GM13977 (cell line): ENCODE measurements around the gene C8G.

ENCODE experiments used
- DNase-seq: peaks from one replicate; pipeline ENCODE4 v3.0.0; 2012; ENCODE audit warnings: low spot score
- in situ Hi-C: fragments of 300-500 bp; cut with MboI; formaldehyde crosslinking; loops from one replicate; pipeline ENCODE4 v1.12.0; 2022; ENCODE audit warnings: low sequenced_read_pairs, low pct_unique_long_range_greater_than_20kb, mixed read lengths, inconsistent platforms; ENCODE audit not compliant: unreplicated experiment
- TF ChIP-seq, protein P1 (sequence below): IDR thresholded peaks from 2 replicates; pipeline ENCODE4 v1.5.1; 2012; ENCODE audit warnings: mild to moderate bottlenecking, control low read depth; ENCODE audit not compliant: insufficient read depth; ENCODE audit errors: extremely low read depth, missing control alignments

Gene C8G

DNA sequence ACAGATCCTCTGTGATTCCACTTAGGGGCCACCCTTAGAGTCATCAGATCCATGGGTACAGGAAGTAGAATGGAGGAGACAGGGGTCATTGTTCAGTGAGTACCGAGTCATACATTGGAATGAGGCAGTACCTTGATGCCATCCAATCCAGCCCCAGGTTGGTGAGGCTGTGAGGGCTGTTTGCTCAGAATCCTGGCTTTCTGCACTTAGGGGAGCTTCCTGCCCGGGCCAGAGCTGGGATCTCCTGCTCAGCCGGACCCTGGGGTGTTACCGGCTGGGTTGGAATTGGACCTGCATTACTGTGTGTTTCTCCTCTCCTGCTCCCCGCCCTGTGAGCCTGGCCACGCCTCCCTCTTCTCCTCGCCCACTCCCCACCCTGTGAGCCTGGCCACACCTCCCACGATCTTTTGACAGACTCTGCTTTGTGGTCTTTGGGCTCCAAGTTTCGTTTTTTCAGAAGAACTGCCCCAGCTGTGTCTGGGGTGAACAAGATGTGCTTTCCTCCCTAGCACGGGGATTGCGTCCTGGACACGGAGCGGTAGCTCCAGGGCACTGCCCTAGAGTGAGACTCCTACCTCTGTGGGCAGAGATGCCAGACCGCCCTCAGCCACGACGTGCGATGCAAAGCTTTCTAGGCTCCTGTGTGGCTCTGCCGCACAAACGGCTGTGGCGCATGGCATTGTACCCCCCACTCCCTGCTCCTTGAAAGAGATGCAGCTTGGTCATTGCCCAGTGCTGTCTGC is 43.4 kb upstream of the C8G start:
- in situ Hi-C loops, result no loop called here
- TF ChIP-seq, protein P1, sequence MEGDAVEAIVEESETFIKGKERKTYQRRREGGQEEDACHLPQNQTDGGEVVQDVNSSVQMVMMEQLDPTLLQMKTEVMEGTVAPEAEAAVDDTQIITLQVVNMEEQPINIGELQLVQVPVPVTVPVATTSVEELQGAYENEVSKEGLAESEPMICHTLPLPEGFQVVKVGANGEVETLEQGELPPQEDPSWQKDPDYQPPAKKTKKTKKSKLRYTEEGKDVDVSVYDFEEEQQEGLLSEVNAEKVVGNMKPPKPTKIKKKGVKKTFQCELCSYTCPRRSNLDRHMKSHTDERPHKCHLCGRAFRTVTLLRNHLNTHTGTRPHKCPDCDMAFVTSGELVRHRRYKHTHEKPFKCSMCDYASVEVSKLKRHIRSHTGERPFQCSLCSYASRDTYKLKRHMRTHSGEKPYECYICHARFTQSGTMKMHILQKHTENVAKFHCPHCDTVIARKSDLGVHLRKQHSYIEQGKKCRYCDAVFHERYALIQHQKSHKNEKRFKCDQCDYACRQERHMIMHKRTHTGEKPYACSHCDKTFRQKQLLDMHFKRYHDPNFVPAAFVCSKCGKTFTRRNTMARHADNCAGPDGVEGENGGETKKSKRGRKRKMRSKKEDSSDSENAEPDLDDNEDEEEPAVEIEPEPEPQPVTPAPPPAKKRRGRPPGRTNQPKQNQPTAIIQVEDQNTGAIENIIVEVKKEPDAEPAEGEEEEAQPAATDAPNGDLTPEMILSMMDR, result no peak
- DNase-seq, result peak; percentile 86

DNA sequence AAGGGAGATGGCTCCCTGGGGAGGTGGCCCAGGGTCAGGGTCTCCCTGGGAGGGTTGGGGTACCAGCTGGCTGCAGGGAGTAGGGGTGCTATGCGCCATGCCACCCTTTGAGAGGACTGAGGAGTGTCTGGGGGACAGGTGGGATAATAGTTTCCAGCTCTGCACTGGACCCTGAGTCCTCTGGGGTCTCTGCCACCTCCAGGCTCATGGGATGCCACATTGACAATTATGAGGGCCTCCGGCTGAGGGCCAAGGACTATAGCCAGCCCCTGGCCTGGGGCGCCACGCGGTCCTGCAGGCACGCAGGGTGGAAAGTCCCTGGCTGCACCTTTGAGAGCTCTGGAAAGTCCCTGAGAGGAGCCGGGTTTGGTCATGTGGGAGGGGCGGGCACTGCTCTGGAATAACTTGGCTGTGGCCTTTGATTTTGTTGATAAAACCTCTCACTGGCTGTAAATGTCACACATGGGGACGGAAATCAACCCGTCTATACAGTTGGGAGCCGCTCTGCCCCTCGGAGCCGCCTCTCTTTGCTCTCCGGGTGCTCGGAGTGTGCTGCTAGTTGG is 42.7 kb upstream of the C8G start:
- DNase-seq, result peak; percentile 93
- in situ Hi-C loops, result no loop called here
- TF ChIP-seq, protein P1, result no peak

DNA sequence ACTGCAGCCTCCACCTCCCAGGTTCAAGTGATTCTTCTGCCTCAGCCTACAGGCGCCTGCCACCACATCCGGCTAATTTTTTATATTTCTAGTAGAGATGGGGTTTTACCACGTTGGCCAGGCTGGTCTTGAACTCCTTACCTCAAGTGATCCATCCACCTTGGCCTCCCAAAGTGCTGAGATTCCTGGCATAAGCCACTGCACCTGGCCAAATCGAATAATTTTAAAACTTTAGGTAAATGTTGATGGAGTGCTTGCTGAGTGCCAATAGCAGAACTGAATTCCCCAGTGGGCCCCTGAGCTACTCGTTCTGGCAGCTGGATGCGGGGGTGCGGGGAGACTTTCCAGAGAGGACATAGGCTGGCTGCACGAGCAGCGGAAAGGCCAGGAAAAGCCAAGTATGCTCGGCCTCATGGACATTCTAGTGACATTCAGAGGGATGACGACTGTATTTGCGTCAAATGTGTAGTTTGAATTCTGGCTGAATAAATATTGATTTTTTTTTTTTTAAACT is 41.9 kb upstream of the C8G start:
- no peak for DNase-seq
- TF ChIP-seq, protein P1, result no peak
- in situ Hi-C loops, result no loop called here

DNA sequence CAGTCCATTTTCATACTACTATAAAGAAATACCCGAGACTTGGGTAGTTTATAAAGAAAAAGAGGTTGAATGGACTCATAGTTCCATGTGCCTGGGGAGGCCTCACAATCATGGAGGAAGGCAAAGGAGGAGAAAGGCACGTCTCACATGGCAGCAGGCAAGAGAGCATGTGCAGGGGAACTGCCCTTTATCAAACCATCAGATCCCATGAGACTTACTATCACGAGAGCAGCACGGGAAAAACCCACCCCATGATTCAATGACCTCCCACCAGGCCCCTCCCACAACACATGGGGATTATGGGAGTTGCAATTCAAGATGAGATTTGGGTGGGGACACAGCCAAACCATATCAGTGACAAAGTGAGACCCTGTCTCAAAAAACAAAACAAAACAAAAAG is 38.8 kb upstream of the C8G start:
- DNase-seq, result no peak
- TF ChIP-seq, protein P1, result no peak
- in situ Hi-C loops, result no loop called here

DNA sequence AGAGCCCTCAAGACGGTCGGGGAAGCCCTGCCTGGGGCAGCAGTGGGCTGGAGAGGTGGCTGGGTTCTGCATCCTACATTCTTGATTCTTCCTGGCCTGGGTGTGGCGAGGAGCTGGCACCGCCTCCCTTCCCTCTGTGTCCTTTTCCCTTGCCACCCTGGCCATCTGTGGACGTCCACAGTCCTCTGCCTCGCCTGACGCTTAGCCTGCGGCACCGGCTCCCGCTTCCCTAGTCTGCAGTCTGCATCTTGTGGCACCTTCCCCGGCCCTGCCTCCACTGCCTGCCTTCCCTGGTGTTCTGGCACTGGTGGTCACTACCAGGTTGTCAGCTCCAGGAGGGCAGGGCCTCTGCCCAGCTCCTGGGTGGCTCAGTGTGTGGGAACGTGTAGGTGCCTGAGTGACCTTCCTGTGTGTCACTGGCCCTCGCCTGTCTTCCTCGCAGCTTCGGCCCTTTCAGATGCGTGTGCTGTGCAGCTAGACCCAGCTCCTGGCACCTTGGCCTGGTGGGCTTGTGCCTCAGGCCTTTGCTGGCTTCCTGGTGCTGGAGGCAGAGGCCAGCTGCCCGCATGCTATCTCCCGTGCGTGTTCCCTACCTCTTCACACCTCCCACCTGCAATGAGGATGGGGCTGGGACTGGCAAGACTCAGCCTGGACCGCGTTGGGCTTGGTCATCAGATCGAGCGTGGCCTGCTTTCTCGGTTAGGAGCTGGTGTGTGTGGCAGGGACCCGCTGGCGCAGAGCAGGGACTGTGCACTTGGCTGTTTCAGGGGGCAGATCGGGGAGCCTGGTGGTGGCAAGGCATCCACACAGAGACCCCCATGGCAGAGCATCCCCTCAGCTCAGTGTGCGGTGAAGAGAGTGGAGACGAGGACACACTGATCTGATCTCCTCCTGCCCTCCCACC is 37.8 kb upstream of the C8G start:
- in situ Hi-C loops, result no loop called here
- no peak for DNase-seq
- TF ChIP-seq, protein P1, result no peak

DNA sequence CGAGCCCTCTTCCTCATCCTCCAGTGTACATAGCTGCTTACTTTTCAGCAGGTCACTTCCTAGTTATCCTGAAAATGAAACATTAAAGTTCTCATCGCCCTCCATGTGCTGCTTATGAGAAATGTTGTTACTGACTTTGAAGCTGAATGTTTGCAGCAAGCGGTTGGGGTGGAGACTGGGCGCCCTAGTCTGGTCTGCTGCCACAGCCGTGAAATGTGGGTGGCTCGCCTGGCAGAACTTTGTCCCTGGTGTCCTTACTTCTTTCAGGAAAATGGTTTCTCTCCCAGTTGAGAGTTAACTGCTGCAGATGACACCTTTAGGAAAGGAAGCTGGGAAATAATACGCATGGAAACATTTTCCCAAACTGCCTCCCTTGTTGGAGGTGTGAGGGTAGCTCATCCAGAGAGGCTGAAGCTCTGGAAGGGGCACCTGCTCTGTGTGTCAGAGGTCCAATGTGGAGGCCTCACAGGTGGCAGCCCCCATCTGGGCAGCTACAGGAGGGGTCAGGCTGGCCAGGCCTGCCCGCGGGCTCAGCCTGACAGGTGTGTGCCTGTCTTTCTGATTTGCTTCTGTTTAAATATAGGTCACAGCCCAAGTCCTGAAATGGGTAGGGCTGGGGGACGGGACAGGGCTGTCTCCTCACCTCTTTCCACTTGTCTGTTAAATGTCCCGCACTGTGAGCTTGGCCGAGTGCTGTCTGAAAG is 34.7 kb upstream of the C8G start:
- in situ Hi-C loops, result no loop called here
- no peak for DNase-seq
- TF ChIP-seq, protein P1, result no peak
